Measurements from ENCODE around the gene CYP46A1.

DNA sequence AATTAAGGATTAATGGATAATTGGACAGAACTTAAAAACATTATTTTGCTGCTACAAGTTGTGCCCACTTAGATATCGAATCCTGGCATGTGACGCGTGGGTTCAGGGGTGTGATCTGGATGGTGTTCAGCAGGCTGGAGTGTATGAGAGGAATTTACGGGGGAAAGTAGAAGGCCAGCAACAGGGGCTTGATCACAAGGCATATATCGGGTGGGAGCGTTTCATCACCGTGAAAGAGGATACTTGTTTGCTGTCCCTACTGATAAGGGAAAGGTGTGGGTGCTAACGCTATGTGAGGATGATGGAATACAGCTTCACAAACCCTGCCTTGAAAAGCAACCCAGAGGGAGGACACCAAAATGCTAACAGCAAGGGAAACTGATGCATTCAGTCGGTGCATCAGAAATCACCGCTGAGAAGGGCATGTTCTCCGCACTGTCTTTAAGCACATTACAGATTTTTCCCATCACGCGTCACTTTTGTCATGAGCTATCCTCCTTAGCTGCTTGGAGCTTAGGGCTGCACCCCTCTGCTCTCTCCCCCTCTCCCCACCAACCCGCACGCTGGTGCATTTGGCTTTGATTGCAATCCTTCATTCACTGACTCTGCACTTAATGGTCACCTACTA lies 25.8 kb upstream of the CYP46A1 start:
- TF ChIP-seq, protein P1, sequence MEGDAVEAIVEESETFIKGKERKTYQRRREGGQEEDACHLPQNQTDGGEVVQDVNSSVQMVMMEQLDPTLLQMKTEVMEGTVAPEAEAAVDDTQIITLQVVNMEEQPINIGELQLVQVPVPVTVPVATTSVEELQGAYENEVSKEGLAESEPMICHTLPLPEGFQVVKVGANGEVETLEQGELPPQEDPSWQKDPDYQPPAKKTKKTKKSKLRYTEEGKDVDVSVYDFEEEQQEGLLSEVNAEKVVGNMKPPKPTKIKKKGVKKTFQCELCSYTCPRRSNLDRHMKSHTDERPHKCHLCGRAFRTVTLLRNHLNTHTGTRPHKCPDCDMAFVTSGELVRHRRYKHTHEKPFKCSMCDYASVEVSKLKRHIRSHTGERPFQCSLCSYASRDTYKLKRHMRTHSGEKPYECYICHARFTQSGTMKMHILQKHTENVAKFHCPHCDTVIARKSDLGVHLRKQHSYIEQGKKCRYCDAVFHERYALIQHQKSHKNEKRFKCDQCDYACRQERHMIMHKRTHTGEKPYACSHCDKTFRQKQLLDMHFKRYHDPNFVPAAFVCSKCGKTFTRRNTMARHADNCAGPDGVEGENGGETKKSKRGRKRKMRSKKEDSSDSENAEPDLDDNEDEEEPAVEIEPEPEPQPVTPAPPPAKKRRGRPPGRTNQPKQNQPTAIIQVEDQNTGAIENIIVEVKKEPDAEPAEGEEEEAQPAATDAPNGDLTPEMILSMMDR (IDR thresholded peaks at IDR 0.05), result no peak
- no peak for TF ChIP-seq EZH2 (IDR thresholded peaks at IDR 0.05)
- TF ChIP-seq EZH2phosphoT487 (IDR thresholded peaks at IDR 0.05), result no peak

Data from neural progenitor cell (in vitro differentiated cells).